Measurements from ENCODE around the gene PPP2R2C. TPM values are rescaled to one million over a fixed set of nuclear protein-coding genes. Genes with fewer than 3 reads are reported as not detected.

PPP2R2C gene
- total and polyA plus RNA-seq, 5 donors, result 2.3 to 7.2 (median 2.8) TPM

GRCh38 chr4:6364581-6364980 is 107.8 kb downstream of the PPP2R2C start:
- no peaks in the 10 kb centered on the region for H3K9me3 ChIP-seq (ENCODE audit: control insufficient read depth, low read length)
- H3K27me3 ChIP-seq (ENCODE audit: control insufficient read depth, insufficient read depth), result no peaks in the 10 kb centered on the region
- no peaks in the 10 kb centered on the region for H3K4me1 ChIP-seq (ENCODE audit: control insufficient read depth, insufficient read depth, low read length)
- peak in 1 of 3 donors; percentile 21 for DNase-seq
- H3K27ac ChIP-seq (ENCODE audit: low read length), result no peak overlapping the region
- no peak overlapping the region for H3K4me3 ChIP-seq (ENCODE audit: low read length)
- 81% methylated on average over 8 of the region's 8 CpGs for WGBS
- intact Hi-C loops (cut with DNase I), result no loop called here
- ATAC-seq, result no peak

DNA sequence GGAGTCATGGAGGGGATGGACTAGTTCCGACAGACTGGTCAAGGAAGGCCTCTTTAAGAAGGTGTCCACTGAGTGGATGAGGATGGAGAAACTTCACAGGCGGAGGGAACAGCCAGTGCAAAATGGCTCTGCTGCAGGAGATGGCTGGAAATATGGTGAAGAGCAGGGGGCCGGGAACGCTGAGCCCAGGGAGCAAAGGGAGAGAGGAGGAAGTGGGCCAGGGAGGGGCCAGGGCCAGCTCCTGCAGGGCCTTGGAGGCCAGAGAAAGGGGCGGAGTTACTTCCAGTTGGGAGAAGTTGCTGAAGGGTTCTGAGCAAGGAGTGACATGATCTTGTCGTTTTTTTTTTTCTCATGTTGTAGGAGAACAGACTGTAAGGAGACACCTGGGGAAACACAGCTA is 108.3 kb downstream of the PPP2R2C start:
- ATAC-seq (no peak), DNase-seq (no peak)
- no peaks in the 10 kb centered on the region for H3K4me1 ChIP-seq (ENCODE audit: control insufficient read depth, insufficient read depth, low read length)
- no peak overlapping the region for H3K4me3 ChIP-seq (ENCODE audit: low read length)
- H3K27me3 ChIP-seq (ENCODE audit: control insufficient read depth, insufficient read depth), result no peaks in the 10 kb centered on the region
- intact Hi-C loops (cut with DNase I), result no loop called here
- H3K27ac ChIP-seq (ENCODE audit: low read length), result no peak overlapping the region
- H3K9me3 ChIP-seq (ENCODE audit: control insufficient read depth, low read length), result no peaks in the 10 kb centered on the region
- 68% methylated on average over 6 of the region's 6 CpGs for WGBS

- H3K9me3 ChIP-seq (ENCODE audit: control insufficient read depth, low read length), result no peaks in the 10 kb centered on the region
- no peaks in the 10 kb centered on the region for H3K4me1 ChIP-seq (ENCODE audit: control insufficient read depth, insufficient read depth, low read length)
- H3K27me3 ChIP-seq (ENCODE audit: control insufficient read depth, insufficient read depth), result no peaks in the 10 kb centered on the region
- intact Hi-C loops (cut with DNase I), result no loop called here
- peak in 1 of 3 donors; percentile 57 for DNase-seq
- H3K27ac ChIP-seq (ENCODE audit: low read length), result no peak overlapping the region
- ATAC-seq, result no peak
- 18% methylated on average over 8 of the region's 8 CpGs for WGBS
- no peak overlapping the region for H3K4me3 ChIP-seq (ENCODE audit: low read length)
These were observed 109.5 kb downstream of the PPP2R2C start for GRCh38 chr4:6362896-6363295.

DNA sequence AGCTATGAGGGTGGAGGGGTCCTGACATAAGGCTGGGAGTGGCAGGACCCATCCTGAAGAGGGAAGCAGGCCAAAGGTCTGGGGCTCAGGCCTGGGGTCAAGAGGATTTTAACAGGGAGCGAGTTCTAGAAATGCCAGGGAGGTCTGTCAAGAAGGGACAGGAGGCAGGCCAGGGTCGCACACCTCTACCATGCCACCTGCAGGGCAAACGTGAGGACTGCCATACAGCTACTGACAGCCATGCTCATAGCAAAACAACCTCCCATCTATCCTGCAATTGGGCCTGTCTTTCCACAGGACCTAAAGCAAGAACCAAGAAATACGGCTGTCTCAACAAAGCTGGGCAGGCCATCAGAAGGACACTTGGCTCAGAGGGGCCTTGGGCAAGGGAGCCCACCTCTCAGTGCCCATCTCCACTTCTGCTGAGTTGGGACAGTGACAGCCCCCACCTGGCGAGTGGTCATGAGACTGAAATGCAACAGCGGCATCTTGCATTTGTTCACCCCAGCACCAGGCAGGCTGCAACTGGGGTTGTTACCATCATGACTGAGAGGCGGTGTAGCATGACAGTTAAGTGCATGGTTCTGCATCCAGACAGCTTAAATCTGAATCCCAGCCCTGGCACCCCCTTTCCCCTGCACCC is 110.0 kb downstream of the PPP2R2C start:
- no peak overlapping the region for H3K4me3 ChIP-seq (ENCODE audit: low read length)
- ATAC-seq (no peak), DNase-seq (peak in 2 of 3 donors; percentile 6 to 13)
- no peaks in the 10 kb centered on the region for H3K4me1 ChIP-seq (ENCODE audit: control insufficient read depth, insufficient read depth, low read length)
- 65% methylated on average over 7 of the region's 7 CpGs for WGBS
- intact Hi-C loops (cut with DNase I), result no loop called here
- H3K27me3 ChIP-seq (ENCODE audit: control insufficient read depth, insufficient read depth), result no peaks in the 10 kb centered on the region
- no peak overlapping the region for H3K27ac ChIP-seq (ENCODE audit: low read length)
- no peaks in the 10 kb centered on the region for H3K9me3 ChIP-seq (ENCODE audit: control insufficient read depth, low read length)

- Histone ChIP-seq H3K27ac (ENCODE audit: low read length) (no peak overlapping the region), H3K9me3 (ENCODE audit: control insufficient read depth, low read length) (no peaks in the 10 kb centered on the region), H3K4me1 (ENCODE audit: control insufficient read depth, insufficient read depth, low read length) (no peaks in the 10 kb centered on the region), H3K27me3 (ENCODE audit: control insufficient read depth, insufficient read depth) (no peaks in the 10 kb centered on the region), H3K4me3 (ENCODE audit: low read length) (no peak overlapping the region)
- no peak for DNase-seq
- intact Hi-C loops (cut with DNase I), result no loop called here
- ATAC-seq, result no peak
- 70% methylated on average over 4 of the region's 4 CpGs for WGBS
These were observed 111.2 kb downstream of the PPP2R2C start for GRCh38 chr4:6361076-6361784.

GRCh38 chr4:6360385-6360784 is 112.0 kb downstream of the PPP2R2C start:
- 21% methylated on average over 10 of the region's 10 CpGs for WGBS
- Histone ChIP-seq H3K4me3 (ENCODE audit: low read length) (no peak overlapping the region), H3K27me3 (ENCODE audit: control insufficient read depth, insufficient read depth) (no peaks in the 10 kb centered on the region), H3K4me1 (ENCODE audit: control insufficient read depth, insufficient read depth, low read length) (no peaks in the 10 kb centered on the region), H3K27ac (ENCODE audit: low read length) (no peak overlapping the region), H3K9me3 (ENCODE audit: control insufficient read depth, low read length) (no peaks in the 10 kb centered on the region)
- ATAC-seq, result no peak
- intact Hi-C loops (cut with DNase I), result no loop called here
- DNase-seq, result peak in 1 of 3 donors; percentile 30

- Histone ChIP-seq H3K27me3 (ENCODE audit: control insufficient read depth, insufficient read depth) (no peaks in the 10 kb centered on the region), H3K4me3 (ENCODE audit: low read length) (no peak overlapping the region), H3K27ac (ENCODE audit: low read length) (no peak overlapping the region), H3K9me3 (ENCODE audit: control insufficient read depth, low read length) (no peaks in the 10 kb centered on the region), H3K4me1 (ENCODE audit: control insufficient read depth, insufficient read depth, low read length) (no peaks in the 10 kb centered on the region)
- intact Hi-C loops (cut with DNase I), result no loop called here
- ATAC-seq (no peak), DNase-seq (no peak)
- 67% methylated on average over 11 of the region's 11 CpGs for WGBS
These were observed 112.7 kb downstream of the PPP2R2C start for GRCh38 chr4:6359536-6360308.

- Histone ChIP-seq H3K9me3 (ENCODE audit: control insufficient read depth, low read length) (no peaks in the 10 kb centered on the region), H3K27me3 (ENCODE audit: control insufficient read depth, insufficient read depth) (no peaks in the 10 kb centered on the region), H3K4me3 (ENCODE audit: low read length) (no peak overlapping the region), H3K27ac (ENCODE audit: low read length) (no peak overlapping the region), H3K4me1 (ENCODE audit: control insufficient read depth, insufficient read depth, low read length) (no peaks in the 10 kb centered on the region)
- no peak for ATAC-seq
- DNase-seq, result peak in 1 of 3 donors; percentile 2
- intact Hi-C loops (cut with DNase I), result no loop called here
- WGBS, result 81% methylated on average over 6 of the region's 6 CpGs
These were observed 114.9 kb downstream of the PPP2R2C start for GRCh38 chr4:6357476-6357875.

DNA sequence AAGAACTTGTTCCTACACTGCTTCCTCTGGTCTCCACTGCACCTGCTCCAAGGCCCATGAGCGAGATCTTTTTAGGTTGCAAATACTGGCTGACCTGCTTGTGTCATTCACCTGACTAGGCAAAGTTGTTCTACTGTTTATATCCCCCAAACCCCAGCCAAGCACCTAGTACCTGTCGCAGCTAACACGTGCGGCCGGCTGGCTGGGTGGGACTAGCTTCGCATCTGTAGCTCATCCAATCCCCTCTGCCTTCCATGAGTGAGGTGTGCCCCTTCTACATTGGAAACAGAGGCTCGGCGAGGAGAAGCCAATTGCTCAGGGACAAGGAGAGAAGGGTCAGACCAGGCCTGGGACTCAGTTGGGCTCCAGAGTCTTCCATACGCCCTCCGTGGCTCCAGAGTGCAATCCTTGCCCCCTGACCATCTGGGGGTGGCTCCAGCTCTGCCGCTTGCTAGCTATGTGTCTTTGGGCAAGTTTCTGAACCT is 116.3 kb downstream of the PPP2R2C start:
- intact Hi-C loops (cut with DNase I), result no loop called here
- H3K27ac ChIP-seq (ENCODE audit: low read length), result no peak overlapping the region
- H3K9me3 ChIP-seq (ENCODE audit: control insufficient read depth, low read length), result no peaks in the 10 kb centered on the region
- H3K27me3 ChIP-seq (ENCODE audit: control insufficient read depth, insufficient read depth), result no peaks in the 10 kb centered on the region
- DNase-seq (peak in 1 of 3 donors; percentile 21), ATAC-seq (no peak)
- WGBS, result 86% methylated on average over 11 of the region's 11 CpGs
- H3K4me1 ChIP-seq (ENCODE audit: control insufficient read depth, insufficient read depth, low read length), result no peaks in the 10 kb centered on the region
- H3K4me3 ChIP-seq (ENCODE audit: low read length), result no peak overlapping the region

DNA sequence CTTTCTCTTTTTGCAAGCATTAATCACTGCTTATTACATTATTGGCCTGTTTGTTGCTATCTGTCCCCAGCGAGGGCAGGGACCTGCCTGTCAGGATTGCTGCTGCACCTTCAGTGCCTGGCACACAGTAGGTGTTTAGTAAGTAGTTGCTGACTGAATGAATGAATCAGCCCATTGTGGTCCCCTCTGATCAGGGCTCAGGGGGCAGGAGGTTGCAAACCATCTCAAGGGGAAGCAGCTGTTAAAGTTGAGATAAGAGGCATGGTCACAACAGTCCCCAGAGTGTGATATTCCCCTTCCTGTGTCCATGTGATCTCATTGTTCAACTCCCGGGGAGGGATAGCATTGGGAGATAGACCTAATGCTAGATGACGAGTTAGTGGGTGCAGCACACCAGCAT is 117.4 kb downstream of the PPP2R2C start:
- DNase-seq (peak in 1 of 3 donors; percentile 10), ATAC-seq (peak in 1 of 2 donors; percentile 50)
- Histone ChIP-seq H3K27me3 (ENCODE audit: control insufficient read depth, insufficient read depth) (no peaks in the 10 kb centered on the region), H3K4me1 (ENCODE audit: control insufficient read depth, insufficient read depth, low read length) (no peaks in the 10 kb centered on the region), H3K9me3 (ENCODE audit: control insufficient read depth, low read length) (no peaks in the 10 kb centered on the region), H3K4me3 (ENCODE audit: low read length) (no peak overlapping the region), H3K27ac (ENCODE audit: low read length) (no peak overlapping the region)
- 15% methylated on average over 3 of the region's 3 CpGs for WGBS
- intact Hi-C loops (cut with DNase I), result no loop called here

- intact Hi-C loops (cut with DNase I), result no loop called here
- DNase-seq (peak in 1 of 3 donors; percentile 3), ATAC-seq (no peak)
- Histone ChIP-seq H3K27ac (ENCODE audit: low read length) (no peak overlapping the region), H3K9me3 (ENCODE audit: control insufficient read depth, low read length) (no peaks in the 10 kb centered on the region), H3K27me3 (ENCODE audit: control insufficient read depth, insufficient read depth) (no peaks in the 10 kb centered on the region), H3K4me3 (ENCODE audit: low read length) (no peak overlapping the region), H3K4me1 (ENCODE audit: control insufficient read depth, insufficient read depth, low read length) (no peaks in the 10 kb centered on the region)
- WGBS, result 53% methylated on average over 8 of the region's 8 CpGs
These were observed 117.8 kb downstream of the PPP2R2C start for GRCh38 chr4:6354626-6355025.

Measured in right cardiac atrium (tissue), 5 donors.